ENCODE measurements around the gene F2RL3.
"Not testable (repeated sequence)": the region's sequence is repeated elsewhere in the genome, so short reads cannot be mapped to it uniquely, and the experiment has no call there.

F2RL3 gene

GRCh38 chr19:16927883-16928282 is 39.1 kb downstream of the F2RL3 start:
- DNase-seq, result no peak

- DNase-seq, result no peak
Measured at GRCh38 chr19:16928351-16928750, 39.6 kb downstream of the F2RL3 start.

- no peak for DNase-seq
Measured at GRCh38 chr19:16928916-16929315, 40.1 kb downstream of the F2RL3 start.

GRCh38 chr19:16930753-16931152 is 42.0 kb downstream of the F2RL3 start:
- no peak for DNase-seq

GRCh38 chr19:16931306-16931705 is 42.5 kb downstream of the F2RL3 start:
- no peak for DNase-seq

- DNase-seq, result no peak
Measured at GRCh38 chr19:16934489-16934888, 45.7 kb downstream of the F2RL3 start.

- no peak for DNase-seq
Measured at GRCh38 chr19:16936901-16937300, 48.1 kb downstream of the F2RL3 start.

- not testable (repeated sequence) for DNase-seq
Measured at GRCh38 chr19:16937796-16938195, 49.0 kb downstream of the F2RL3 start.

GRCh38 chr19:16938211-16938610 is 49.4 kb downstream of the F2RL3 start:
- DNase-seq, result no peak

- not testable (repeated sequence) for DNase-seq
Measured at GRCh38 chr19:16940063-16940462, 51.3 kb downstream of the F2RL3 start.

- DNase-seq, result no peak
Measured at GRCh38 chr19:16940626-16941025, 51.8 kb downstream of the F2RL3 start.

All from midbrain (tissue), 1 donor.